Activated CD4-positive, alpha-beta T cell treated with anti-CD3 and anti-CD28 coated beads, Interleukin-2, amount 50 U/mL, for 4 hours (primary cell): ENCODE data around the gene ARHGAP22.

Experiments used
- DNase-seq, 2 experiments: peaks; one replicate each; pipeline ENCODE4 v3.0.0-alpha.2; 2020

ARHGAP22 gene

GRCh38 chr10:48580236-48580635 is 24.6 kb downstream of the ARHGAP22 start:
- DNase-seq: no peak

GRCh38 chr10:48579251-48579960 is 25.5 kb downstream of the ARHGAP22 start:
- no peak for DNase-seq

DNA sequence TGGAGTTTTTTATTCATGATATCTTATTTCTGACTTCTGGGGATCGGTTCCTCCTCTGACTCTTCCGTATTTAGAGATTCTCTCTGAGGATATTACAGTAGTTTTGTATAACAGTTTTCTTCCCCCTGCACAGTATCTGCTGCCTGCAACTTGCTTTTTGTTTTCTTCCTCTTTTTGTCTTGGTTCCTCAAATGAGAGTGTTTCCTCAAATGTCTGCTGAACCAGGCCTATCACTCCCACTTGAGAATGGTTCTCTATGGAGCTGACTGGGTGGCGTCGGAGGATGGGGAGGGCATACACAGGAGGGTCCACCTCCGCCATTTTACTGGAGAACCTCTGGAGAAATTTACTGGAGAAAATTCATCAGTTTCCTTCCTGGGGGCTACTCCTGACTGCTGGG is 27.7 kb downstream of the ARHGAP22 start:
- DNase-seq: no peak

- no peak for DNase-seq
These were observed 28.4 kb downstream of the ARHGAP22 start for GRCh38 chr10:48576501-48576900.

GRCh38 chr10:48575901-48576300 is 29.0 kb downstream of the ARHGAP22 start:
- no peak for DNase-seq

GRCh38 chr10:48574817-48575380 is 30.0 kb downstream of the ARHGAP22 start:
- DNase-seq: no peak

DNA sequence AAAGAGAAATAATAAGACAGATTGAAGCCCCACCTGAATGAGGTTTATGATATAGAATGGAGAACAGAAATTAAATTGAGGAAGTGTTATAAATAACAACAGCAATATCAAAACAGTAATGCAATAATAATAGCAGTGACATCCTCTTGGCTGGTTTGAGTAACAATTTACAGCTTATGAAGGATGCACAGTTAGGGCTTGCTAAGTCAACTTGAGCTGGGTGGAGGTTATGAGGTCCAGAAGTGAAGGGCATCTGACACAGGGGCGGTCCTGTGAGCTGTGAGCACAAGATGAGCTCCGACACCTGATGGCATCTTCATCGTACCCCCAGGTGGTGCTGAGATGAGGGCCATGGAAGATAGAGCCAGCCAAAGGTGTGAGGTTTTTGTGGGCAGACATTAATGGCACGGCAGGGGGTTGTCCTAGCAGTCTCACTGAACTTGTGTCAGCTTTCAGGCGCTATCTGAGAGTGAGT is 30.5 kb downstream of the ARHGAP22 start:
- no peak for DNase-seq

GRCh38 chr10:48573045-48573444 is 31.8 kb downstream of the ARHGAP22 start:
- DNase-seq: no peak

DNA sequence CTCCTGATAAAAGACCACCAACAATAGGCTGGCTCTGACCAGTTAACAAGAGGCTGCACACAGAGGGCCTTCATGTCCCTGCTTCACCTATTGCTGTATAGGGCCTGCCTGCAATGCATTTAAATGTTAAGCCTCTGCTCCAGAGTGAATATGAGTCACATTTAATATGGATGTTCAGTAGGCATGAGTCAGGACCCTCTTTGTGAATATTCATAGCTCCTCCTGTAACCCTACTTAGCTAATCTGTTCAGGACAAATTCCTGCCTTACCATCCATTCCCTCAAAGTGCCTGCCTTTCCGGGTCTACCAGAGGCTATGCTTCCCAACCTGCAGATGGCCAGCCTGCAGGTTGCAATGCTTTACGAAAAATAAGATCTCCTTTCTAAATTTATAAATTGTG is 32.5 kb downstream of the ARHGAP22 start:
- DNase-seq: no peak

- no peak for DNase-seq
These were observed 36.3 kb downstream of the ARHGAP22 start for GRCh38 chr10:48568546-48568945.

DNA sequence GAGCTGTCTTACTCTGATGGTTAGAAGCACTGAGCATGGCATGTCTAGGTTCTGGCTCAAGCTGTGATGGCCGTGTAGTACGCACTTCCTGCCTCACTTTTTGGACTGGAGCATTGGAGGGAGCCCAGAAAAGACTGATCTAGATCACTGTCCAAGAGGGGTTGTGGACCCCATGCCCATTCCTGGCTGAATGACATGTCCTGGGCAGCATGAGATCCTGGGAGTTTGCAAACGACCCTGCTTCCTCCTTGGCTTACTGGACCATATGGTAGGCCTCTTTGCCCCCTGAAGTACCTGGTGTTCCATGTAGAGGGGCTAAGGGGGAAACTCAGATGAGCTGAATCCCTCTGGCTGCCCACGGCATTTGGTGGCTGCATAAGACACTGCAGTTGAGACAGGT is 36.7 kb downstream of the ARHGAP22 start:
- no peak for DNase-seq

DNA sequence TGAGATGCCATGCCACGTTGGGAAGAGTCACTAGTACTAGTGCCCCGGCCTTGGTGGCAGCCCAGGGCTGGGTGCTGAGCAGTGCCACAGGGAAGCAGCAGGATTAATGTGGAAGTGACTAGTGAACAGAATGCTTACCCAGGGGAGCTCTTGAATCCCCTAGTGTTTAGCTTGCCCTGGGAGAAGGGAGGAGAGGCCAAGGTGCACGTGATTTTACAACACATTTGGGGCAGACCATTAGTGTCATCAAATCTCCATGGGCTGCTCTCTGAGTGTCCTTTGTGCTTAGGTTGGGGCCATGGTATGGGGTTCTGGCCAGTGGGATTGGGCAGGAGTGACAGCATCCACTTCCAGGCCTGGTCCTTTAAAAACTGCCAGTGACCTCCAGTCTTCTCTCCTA is 37.5 kb downstream of the ARHGAP22 start:
- no peak for DNase-seq

DNA sequence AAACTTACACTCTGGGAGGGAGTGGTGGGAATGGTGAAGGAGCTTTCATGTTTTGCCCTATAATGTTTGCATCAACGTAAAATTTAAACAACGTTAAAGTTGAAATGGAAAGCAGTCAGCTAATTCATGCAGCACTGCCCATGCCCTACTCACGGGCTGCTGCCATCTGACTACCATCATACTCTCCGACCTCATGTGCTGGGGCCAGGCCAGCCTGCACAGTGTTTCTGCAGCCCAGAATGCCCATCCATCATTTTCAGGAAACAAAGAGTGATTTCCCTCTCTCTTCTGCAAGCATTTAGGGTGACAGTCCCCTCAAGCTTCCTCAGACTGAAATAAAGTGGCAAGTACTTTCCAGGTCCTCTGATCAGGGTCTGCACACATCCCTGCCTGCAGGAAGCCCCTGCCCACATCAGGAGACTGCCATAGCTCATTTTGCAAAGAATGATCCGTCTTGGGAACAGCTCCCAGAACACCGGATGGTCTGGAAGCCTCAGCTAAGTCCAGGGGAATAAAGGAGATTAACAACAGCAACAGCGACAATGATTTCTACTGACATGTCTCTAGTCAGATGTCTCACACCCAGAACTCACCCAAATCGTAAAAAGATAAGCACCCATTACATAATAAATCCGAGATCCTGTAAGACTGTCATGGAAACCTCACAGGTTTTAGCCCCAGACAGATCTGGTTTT is 40.3 kb downstream of the ARHGAP22 start:
- DNase-seq: no peak

DNA sequence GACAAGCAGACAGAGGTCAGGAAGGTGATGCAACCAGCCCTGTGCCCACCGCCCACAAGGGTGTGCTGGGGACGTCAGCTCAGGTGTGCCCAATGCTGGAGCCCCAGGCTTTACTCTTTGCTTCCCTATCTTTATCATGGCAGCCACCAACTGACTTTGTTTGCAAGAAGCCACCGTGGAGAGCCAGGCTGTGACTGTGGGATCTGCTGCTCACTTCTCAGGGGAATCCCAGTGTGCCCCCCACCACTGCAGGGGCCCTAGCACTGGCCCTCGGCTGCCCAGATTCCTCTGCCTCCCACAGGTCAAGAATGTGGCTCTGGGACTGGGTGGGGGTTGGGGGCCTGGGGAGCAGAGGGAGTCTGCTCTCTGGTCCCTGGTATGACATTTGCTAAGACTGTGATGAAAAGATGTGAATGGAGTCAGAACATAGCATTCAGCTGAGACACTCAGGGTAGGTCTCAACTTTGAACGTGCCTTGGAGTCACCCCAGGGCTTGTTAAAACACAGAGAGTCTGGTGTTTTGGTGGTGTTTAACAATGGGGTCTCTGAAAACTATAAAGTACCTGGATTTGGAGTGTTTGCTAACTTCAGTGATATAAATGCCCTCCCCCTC is 47.3 kb downstream of the ARHGAP22 start:
- DNase-seq: no peak

- DNase-seq: no peak
These were observed 48.2 kb downstream of the ARHGAP22 start for GRCh38 chr10:48556713-48557112.

DNA sequence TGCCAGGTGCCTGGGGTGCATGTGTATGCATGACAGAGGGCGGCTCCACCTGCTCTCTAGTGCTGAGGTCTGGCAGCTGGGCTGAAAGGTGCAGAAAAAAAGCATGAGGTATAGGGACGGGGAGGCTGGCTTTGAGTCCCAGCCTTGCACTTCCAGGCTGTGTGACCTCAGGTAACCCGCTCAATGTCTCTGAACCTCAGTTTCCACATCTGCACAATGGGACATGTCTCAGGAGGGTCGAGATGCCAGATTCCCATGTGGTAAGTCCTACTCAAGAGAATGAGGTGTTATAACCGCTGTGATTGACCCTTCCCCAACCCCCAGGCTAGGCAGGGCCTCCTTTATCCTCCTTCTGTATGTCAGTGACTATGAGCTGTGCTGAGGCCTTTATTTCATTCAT is 48.8 kb downstream of the ARHGAP22 start:
- no peak for DNase-seq

DNA sequence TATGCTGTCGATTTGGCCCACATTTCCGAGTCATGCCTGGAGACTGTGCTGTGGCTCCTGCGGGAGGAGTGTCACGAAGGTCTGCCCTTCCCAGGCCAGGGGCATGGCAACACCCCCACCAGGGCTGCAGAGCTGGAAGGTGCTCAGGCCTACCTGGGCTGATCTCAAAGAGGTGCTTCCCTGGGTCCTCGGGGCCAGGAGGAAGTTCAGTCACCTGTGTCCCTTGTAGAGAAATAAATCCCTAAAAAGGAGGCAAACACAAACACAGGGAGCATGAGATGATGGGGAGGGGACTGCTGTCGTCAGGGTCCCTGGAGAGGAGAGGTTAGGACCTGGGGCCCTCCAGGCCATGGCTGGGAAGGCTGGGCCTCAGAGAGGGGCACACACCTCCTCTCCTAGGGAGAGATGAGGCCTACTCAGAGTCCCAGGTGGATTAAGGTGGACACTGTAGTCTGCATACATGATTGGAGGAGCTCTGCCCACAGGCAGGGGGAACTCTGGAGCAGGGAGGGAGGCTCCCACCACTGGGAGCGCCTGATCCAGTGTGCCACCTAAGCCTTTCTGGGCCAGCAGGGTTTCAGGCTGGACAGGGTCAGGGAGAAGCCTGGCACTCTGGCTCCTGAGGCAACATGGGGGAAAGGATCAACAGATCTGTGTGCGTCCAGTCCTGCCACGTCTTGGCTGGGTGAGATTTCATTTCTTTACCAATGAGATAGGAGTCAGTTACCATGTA is 49.4 kb downstream of the ARHGAP22 start:
- DNase-seq: no peak

DNA sequence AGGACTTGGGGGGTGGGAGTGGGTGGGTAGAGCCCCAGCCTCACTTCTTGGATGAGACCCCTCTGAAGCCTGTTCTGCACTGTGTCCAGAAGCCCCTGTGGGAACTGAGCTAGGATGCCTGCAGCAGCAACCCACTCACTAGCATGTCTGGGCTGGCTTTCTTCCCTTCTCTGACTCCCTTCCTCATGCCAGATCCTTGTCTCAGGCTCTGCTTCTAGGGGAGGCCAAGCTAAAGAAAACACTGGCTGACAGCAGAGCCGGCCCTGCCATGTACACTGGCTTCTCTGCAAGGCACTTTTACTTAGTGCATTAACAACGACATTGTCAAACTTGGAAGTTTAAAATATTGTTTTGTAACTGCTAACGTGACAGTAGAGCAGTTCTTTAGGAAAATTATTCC is 50.2 kb downstream of the ARHGAP22 start:
- no peak for DNase-seq

GRCh38 chr10:48554246-48554645 is 50.6 kb downstream of the ARHGAP22 start:
- DNase-seq: no peak

- DNase-seq: no peak
These were observed 51.8 kb downstream of the ARHGAP22 start for GRCh38 chr10:48552946-48553564.

- no peak for DNase-seq
These were observed 52.8 kb downstream of the ARHGAP22 start for GRCh38 chr10:48551861-48552591.

DNA sequence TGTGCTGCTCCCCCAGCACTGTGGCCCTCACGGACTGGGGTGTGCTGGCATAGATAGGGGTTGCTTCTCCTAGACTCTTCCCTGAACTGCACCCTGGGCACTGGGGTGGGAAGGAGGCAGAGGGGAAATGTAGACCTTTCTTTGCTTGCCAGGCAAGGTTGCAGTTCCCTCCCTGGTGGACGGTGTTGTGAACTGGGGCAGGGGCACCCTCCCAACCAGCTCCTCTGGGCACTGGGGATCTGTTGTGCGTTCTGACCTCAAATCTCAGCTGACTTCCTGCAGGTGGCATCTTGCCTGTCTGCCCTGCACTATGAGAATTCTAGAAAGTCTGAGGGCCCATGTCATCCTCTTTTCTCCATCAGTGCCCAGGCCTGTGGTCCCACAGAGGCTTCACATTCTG is 53.9 kb downstream of the ARHGAP22 start:
- DNase-seq: no peak
